Measurements from ENCODE around the gene SYNE2.

Gene SYNE2

DNA sequence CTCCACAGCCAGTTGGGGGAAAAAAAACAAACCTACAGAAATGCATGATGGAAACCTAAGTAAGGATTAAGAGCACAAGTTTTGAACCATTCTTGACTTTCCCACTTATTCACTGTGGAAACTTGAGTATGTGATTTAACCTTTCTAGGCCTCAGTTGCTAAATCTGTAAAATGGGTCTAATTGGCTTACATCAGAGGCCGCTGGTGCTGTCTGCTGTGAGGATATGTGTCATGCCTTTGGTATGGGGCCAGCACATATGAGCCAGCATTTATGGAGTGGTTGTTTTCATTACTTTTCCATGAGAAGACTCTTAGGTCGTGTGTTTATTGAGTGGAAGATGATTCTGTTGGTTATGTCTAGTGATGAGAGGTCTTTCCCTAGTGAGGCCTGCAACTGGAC, 339.0 kb downstream of the SYNE2 start:
- TF ChIP-seq, protein P1, sequence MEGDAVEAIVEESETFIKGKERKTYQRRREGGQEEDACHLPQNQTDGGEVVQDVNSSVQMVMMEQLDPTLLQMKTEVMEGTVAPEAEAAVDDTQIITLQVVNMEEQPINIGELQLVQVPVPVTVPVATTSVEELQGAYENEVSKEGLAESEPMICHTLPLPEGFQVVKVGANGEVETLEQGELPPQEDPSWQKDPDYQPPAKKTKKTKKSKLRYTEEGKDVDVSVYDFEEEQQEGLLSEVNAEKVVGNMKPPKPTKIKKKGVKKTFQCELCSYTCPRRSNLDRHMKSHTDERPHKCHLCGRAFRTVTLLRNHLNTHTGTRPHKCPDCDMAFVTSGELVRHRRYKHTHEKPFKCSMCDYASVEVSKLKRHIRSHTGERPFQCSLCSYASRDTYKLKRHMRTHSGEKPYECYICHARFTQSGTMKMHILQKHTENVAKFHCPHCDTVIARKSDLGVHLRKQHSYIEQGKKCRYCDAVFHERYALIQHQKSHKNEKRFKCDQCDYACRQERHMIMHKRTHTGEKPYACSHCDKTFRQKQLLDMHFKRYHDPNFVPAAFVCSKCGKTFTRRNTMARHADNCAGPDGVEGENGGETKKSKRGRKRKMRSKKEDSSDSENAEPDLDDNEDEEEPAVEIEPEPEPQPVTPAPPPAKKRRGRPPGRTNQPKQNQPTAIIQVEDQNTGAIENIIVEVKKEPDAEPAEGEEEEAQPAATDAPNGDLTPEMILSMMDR (conservative IDR thresholded peaks at IDR 0.05; ENCODE audit: low read length): no peak
- peak; percentile 76 for DNase-seq (ENCODE audit: low read depth)
- H3K4me3 ChIP-seq (ENCODE audit: low read length): no peak overlapping the region

DNA sequence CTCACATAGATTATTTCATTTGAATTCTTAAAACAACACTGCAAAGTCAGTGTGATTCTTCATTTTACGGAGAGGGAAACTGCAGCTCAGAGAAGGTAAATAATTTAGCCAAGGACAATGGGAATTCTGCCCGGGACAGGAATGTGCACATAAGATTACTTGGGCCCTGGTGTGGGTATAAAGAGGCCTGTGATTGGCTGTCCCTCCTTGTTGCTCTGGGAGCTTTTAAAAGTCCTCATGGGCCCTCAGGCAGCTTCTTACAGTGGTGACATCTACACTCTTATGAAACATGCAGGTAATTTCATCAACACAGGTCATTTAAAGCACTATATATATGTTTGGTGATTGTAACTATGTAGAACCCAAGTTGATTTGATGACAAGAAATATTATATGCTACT, 341.0 kb downstream of the SYNE2 start:
- TF ChIP-seq, protein P1 (conservative IDR thresholded peaks at IDR 0.05; ENCODE audit: low read length): no peak
- H3K4me3 ChIP-seq (ENCODE audit: low read length): no peak overlapping the region
- no peak for DNase-seq (ENCODE audit: low read depth)

DNA sequence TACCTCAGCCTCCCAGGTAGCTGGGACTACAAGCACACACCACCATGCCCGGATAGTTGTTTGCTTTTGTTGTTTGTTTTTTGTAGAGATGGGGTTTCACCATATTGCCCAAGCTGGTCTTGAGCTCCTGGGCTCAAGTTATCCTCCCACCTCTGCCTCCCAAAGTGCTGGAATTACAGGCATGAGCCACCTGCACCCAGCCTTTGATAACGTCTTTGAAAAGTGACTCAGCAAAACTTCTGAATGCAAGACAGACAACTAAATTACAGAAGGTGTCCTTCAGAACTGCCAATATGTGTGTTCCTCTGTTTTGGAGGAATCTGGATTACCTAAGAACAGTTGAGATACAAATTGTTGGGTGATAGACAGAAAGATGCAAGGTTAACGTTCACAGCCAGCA, 341.6 kb downstream of the SYNE2 start:
- no peak for DNase-seq (ENCODE audit: low read depth)
- TF ChIP-seq, protein P1 (conservative IDR thresholded peaks at IDR 0.05; ENCODE audit: low read length): no peak
- no peak overlapping the region for H3K4me3 ChIP-seq (ENCODE audit: low read length)

DNA sequence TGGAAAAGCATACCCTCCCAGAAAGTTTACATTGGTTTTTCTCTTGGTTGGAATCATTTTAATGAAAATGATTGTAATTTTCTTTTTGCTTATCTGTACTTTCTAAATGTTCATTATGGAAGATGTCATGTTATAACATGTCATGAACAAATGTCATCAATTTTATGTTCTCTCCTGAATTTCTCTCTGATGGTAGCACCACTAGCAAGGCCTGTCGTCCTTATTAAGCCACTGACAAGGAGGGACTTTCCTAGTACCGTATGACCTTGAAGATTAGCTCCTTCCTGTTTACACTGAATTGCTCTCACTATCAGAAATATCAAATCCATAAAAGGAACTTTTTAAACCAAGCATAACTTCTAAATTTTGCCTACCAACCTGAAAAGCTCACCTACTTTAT, 342.4 kb downstream of the SYNE2 start:
- no peak for DNase-seq (ENCODE audit: low read depth)
- H3K4me3 ChIP-seq (ENCODE audit: low read length): no peak overlapping the region
- TF ChIP-seq, protein P1 (conservative IDR thresholded peaks at IDR 0.05; ENCODE audit: low read length): no peak

DNA sequence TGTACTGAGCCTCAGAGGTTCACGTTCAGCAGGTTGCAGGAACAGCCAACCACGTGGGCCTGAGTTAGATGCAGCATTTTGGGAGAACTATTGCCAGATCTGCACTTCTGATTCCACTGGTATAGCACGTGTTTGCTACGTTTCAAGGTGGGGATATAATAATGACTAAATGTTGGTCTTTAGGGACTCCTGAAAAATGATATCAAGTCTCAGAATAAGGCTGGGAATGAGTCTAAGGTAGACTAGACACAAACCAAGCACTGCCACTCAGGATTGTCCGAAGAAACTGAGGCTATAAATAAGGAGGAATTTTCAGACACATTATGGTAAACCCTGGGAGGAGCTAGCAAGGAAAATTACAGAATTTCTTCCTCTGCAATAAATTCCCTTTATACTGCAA, 343.3 kb downstream of the SYNE2 start:
- H3K4me3 ChIP-seq (ENCODE audit: low read length): no peak overlapping the region
- no peak for DNase-seq (ENCODE audit: low read depth)
- TF ChIP-seq, protein P1 (conservative IDR thresholded peaks at IDR 0.05; ENCODE audit: low read length): no peak

DNA sequence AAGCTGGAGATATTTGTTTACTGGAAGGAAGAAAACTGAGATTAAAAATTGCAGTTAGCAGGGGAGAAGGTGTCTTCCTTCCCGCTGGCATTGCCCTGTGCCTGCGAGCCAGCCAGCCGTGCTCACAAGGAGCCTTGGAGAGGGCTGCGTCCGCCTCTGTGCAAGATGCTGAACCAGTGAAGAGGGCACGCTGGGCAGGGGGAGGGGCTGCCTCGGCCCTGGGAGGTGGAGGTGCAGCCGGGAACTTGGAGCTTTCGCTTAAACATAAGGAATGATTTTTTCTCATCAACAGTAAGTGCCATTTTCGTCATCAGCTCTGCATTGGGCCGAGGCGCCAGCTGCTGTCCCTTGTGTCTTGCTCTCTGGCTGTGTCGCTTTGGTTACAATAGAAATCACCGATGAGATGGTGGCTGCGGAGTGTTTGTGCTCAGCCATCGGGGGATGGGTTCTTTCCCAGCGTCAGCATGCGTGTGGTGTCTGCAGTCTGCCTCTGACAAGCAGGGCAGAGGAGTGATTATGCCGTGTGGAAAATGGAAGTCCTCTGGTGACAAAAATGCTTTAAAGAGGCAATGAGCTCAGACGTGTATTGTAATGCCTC, 344.1 kb downstream of the SYNE2 start:
- DNase-seq (ENCODE audit: low read depth): peak; percentile 41
- peak overlapping the region; percentile 65 for H3K4me3 ChIP-seq (ENCODE audit: low read length)
- TF ChIP-seq, protein P1 (conservative IDR thresholded peaks at IDR 0.05; ENCODE audit: low read length): no peak; the same call in 1 of the 2 replicates

DNA sequence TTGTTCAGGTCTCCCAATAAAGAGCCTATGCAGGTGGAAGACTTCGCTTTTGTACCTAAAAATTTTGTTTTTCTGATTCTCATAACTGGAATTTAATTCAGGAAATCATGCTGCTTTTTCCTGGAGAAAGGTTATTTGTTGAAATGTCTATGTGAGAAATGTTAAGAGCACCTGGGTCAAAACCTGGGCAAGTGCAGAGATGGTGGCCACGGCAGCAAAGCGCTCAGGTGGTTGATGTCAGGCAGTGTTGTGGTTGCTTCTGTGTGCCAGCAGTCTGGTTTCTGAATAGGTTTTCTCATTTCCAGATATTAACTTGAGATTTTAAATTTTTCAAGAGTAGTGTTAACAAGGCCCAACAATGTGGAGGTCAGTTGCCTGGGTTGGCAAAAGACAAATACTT, 345.2 kb downstream of the SYNE2 start:
- H3K4me3 ChIP-seq (ENCODE audit: low read length): no peak overlapping the region
- DNase-seq (ENCODE audit: low read depth): no peak
- TF ChIP-seq, protein P1 (conservative IDR thresholded peaks at IDR 0.05; ENCODE audit: low read length): no peak

Data from AG10803 (cell line).